Body of pancreas (tissue), 4 donors: ENCODE results near the gene COIL.

ENCODE experiments used
- CTCF ChIP-seq, 7 experiments: fragments of 450-650 bp in 4 of 7; fragments of 200-600 bp in 3 of 7; sonication (generic) in 3 of 7; IDR thresholded peaks; one replicate each; pipeline ENCODE4 v1.5.1; 2016 to 2019; ENCODE audit warnings: antibody characterized with exemption in 7 of 7
- POLR2A ChIP-seq, 3 donors: fragments of 450-650 bp; IDR thresholded peaks; one replicate each; pipeline ENCODE4 v1.6.1; 2016; ENCODE audit warnings: antibody characterized with exemption in 3 of 3, mild to moderate bottlenecking in 2 of 3

DNA sequence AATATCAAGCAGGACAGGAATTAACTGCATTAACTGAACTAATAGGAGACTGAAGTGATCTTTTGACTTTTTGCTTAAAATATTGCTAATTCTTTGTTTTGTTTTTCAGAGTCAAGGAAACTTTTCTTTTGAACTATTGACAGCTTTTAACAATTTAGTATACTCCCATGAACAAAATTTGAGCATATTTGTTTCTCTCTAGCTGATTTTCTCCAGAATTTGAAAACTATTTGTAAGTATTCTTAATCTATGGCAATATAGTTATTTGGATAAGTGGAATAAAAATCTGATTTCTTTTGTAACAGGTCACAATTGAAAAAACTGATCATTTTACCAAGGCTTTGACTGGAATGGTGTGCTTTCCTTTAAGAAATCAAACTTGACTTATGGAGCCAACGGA is 10.1 kb upstream of the COIL start:
- TF ChIP-seq CTCF (IDR thresholded peaks at IDR 0.05) (no peak), POLR2A (IDR thresholded peaks at IDR 0.05) (no peak)
